SU-DHL-6 (cell line): ENCODE results near the gene FBXW11.

Experiments
- H2AFZ ChIP-seq: fragments of 200-600 bp; sonication (generic); 2 replicates; pipeline ENCODE4 v1.6.1; 2014; ENCODE audit warnings: low read depth, mild to moderate bottlenecking, moderate library complexity, mixed read lengths, antibody characterized with exemption, low read length; ENCODE audit not compliant: severe bottlenecking
- H3F3A ChIP-seq: fragments of 200-600 bp; shearing (Covaris generic); 2 replicates; pipeline ENCODE4 v1.6.0; 2016; ENCODE audit warnings: antibody characterized with exemption, mild to moderate bottlenecking; ENCODE audit not compliant: insufficient read depth
- H3K27ac ChIP-seq: fragments of 200-600 bp; sonication (generic); 2 replicates; pipeline ENCODE4 v1.5.1; 2016; ENCODE audit warnings: low read depth, mild to moderate bottlenecking, low read length, moderate library complexity, mixed read lengths
- H3K27me3 ChIP-seq: fragments of 200-600 bp; sonication (generic), shearing (Covaris generic); 2 replicates; pipeline ENCODE4 v1.6.0; 2014; ENCODE audit warnings: mild to moderate bottlenecking, low read length
- H3K36me3 ChIP-seq: fragments of 200-600 bp; sonication (generic); 2 replicates; pipeline ENCODE4 v1.6.1; 2014; ENCODE audit warnings: mild to moderate bottlenecking, low read length, mixed read lengths
- H3K4me2 ChIP-seq: fragments of 300-600, 200-600 bp; shearing (Covaris generic), sonication (generic); 2 replicates; pipeline ENCODE4 v1.6.0; 2014; ENCODE audit warnings: low read length, low read depth, mild to moderate bottlenecking; ENCODE audit not compliant: poor library complexity, severe bottlenecking
- H3K4me3 ChIP-seq: fragments of 200-600 bp; sonication (generic); 2 replicates; pipeline ENCODE4 v1.5.1; 2014; ENCODE audit warnings: antibody characterized with exemption, low read length, mild to moderate bottlenecking, mixed read lengths; ENCODE audit not compliant: insufficient read depth, poor library complexity, severe bottlenecking
- H3K79me2 ChIP-seq: fragments of 200-600 bp; sonication (generic); 2 replicates; pipeline ENCODE4 v1.6.1; 2014; ENCODE audit warnings: mild to moderate bottlenecking, low read length, moderate library complexity; ENCODE audit not compliant: insufficient read depth
- H3K9ac ChIP-seq: fragments of 200-600 bp; sonication (generic); 2 replicates; pipeline ENCODE4 v1.7.0; 2014; ENCODE audit warnings: mild to moderate bottlenecking, low read length
- H3K9me2 ChIP-seq: fragments of 200-600 bp; sonication (generic); replicated peaks from 2 replicates; pipeline ENCODE4 v1.6.1; 2014; ENCODE audit warnings: low read length; ENCODE audit not compliant: insufficient read depth
- H3K9me3 ChIP-seq: fragments of 200-600 bp; sonication (generic); 2 replicates; pipeline ENCODE4 v1.6.1; 2014; ENCODE audit warnings: low read length, mixed read lengths; ENCODE audit not compliant: insufficient read depth
- H4K20me1 ChIP-seq: fragments of 200-600 bp; sonication (generic); 2 replicates; pipeline ENCODE4 v1.6.1; 2014; ENCODE audit warnings: low read depth, mild to moderate bottlenecking, antibody characterized with exemption, low read length, moderate library complexity, mixed read lengths
- CTCF ChIP-seq: fragments of 200-600 bp; sonication (generic); IDR thresholded peaks from one replicate; pipeline ENCODE4 v1.5.1; 2017; ENCODE audit warnings: antibody characterized with exemption, mild to moderate bottlenecking, low read length, moderate library complexity; ENCODE audit not compliant: insufficient read depth, poor library complexity, severe bottlenecking
- EZH2phosphoT487 ChIP-seq: fragments of 200-600 bp; sonication (generic), shearing (Covaris generic); conservative IDR thresholded peaks from 2 replicates; pipeline ENCODE4 v1.6.1; 2018; ENCODE audit warnings: mild to moderate bottlenecking, antibody characterized with exemption, low read length, moderate library complexity, mixed read lengths

Gene FBXW11

DNA sequence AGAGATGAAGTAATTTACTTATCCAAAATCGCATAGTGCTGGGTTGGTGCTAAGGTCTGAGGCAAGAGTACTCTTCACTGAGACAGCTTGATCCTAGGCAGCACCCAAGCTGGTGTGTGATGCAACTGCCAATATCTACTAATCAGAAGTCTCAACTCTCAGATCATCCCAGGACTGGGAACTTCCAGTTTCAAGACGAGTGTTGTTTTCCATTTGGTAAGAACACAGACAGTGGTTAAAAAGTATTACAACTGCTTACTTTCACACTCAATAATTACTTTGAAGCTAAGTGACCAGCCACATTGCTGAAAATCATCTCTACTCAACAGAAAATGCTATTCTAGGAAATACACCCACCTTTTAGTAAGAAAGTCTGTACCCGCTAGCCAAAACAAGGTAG, 45.3 kb downstream of the FBXW11 start:
- Histone ChIP-seq H3K27me3 (no peaks in the 10 kb centered on the region), H3F3A (no peaks in the 10 kb centered on the region), H3K4me3 (no peak overlapping the region), H3K36me3 (no peaks in the 10 kb centered on the region), H3K9me2 (no peaks in the 10 kb centered on the region), H3K9ac (no peak overlapping the region), H3K9me3 (no peaks in the 10 kb centered on the region), H2AFZ (no peak overlapping the region), H4K20me1 (peaks cover 15% of the 10 kb centered on the region), H3K4me2 (no peak overlapping the region), H3K27ac (no peak overlapping the region), H3K79me2 (peaks cover 96% of the 10 kb centered on the region)
- TF ChIP-seq EZH2phosphoT487, result no peak
- no peak for TF ChIP-seq CTCF

DNA sequence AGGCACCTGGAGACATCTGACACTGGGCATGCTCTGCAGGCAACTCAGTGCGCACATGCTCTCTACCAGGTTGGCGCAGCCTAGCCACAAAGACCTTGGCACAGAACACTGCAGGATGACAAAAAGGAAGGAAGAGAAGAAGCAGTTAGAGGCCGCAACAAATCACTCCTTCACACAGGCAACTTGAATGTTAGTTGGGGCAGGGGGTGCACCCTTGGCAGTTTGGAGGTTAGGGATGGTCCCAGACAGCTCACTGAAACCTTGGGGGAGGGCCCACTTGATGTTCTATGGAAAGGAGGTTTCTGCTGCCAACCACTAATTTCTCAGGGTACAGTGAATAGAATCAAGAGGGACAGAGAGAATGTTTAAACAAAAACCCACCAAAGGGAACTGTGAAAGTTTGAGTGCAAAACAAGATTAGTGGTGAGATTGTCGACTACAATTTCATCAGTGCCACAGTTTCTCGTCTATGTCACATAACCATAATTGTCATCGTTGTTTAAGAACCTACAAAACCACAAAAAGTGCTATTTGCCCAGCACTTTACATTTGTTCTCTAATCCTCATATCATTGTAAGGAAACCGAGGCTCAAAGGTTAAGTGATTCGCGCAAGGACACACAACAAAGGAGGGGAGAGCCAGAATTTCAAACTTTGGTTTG, 48.7 kb downstream of the FBXW11 start:
- no peaks in the 10 kb centered on the region for H3K36me3 ChIP-seq
- no peaks in the 10 kb centered on the region for H3F3A ChIP-seq
- H3K9me3 ChIP-seq, result no peaks in the 10 kb centered on the region
- peaks cover 96% of the 10 kb centered on the region for H3K79me2 ChIP-seq
- H3K4me3 ChIP-seq, result no peak overlapping the region
- H3K9me2 ChIP-seq, result no peaks in the 10 kb centered on the region
- H3K4me2 ChIP-seq, result no peak overlapping the region
- H2AFZ ChIP-seq, result no peak overlapping the region
- peaks cover 22% of the 10 kb centered on the region for H4K20me1 ChIP-seq
- no peak overlapping the region for H3K9ac ChIP-seq
- H3K27ac ChIP-seq, result no peak overlapping the region
- TF ChIP-seq CTCF (no peak), EZH2phosphoT487 (no peak)
- H3K27me3 ChIP-seq, result no peaks in the 10 kb centered on the region

GRCh38 chr5:171956887-171957495, 49.4 kb downstream of the FBXW11 start:
- Histone ChIP-seq H3K27ac (no peak overlapping the region), H2AFZ (no peak overlapping the region), H3K36me3 (no peaks in the 10 kb centered on the region), H3F3A (no peaks in the 10 kb centered on the region), H3K9me3 (no peaks in the 10 kb centered on the region), H3K9me2 (no peaks in the 10 kb centered on the region), H3K79me2 (peaks cover 93% of the 10 kb centered on the region), H3K4me3 (no peak overlapping the region), H3K9ac (no peak overlapping the region), H3K27me3 (no peaks in the 10 kb centered on the region), H3K4me2 (no peak overlapping the region), H4K20me1 (peaks cover 22% of the 10 kb centered on the region)
- TF ChIP-seq EZH2phosphoT487 (no peak), CTCF (no peak)
